ENCODE measurements around the gene RRAS2.

DNA sequence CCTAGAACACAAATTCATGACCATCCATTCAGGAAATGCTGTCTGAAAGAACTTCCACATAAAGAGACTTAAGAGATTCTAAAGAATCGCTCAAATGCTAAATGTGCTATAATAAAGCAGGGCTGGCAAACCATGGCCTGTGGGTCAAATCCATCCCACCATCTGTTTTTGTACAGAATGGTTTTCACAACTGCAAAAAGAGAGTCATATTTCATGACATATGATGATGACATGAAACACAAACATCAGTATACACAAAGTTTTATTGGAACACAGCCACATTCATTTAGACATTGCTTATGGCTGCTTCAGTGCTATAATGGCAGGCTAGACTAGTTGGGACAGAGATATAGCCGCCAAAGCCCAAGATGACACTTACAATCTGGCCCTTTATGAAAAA lies 85.1 kb downstream of the RRAS2 start:
- TF ChIP-seq TAF1 (IDR thresholded peaks at IDR 0.05; ENCODE audit: borderline replicate concordance, insufficient read depth, low read length) (no peak), POLR2AphosphoS5 (IDR thresholded peaks at IDR 0.05; ENCODE audit: low read depth, low read length) (no peak), REST (IDR thresholded peaks at IDR 0.05; ENCODE audit: insufficient read depth in 1 of 2, low read depth in 2 of 2, low read length in 2 of 2) (no peak), SIN3A (IDR thresholded peaks at IDR 0.05; ENCODE audit: borderline replicate concordance, insufficient read depth, low read length) (no peak)
